Measurements from ENCODE around the gene TCFL5.

GRCh38 chr20:62872184-62872847 lies 10.7 kb upstream of the TCFL5 start:
- no peak for TF ChIP-seq CTCF (IDR thresholded peaks at IDR 0.05)
- TF ChIP-seq EP300 (IDR thresholded peaks at IDR 0.05), result no peak
- no peak for TF ChIP-seq POLR2A (IDR thresholded peaks at IDR 0.05)
